ENCODE data around the gene RAVER1.

- TF ChIP-seq CTCF (IDR thresholded peaks at IDR 0.05) (no peak), POLR2A (IDR thresholded peaks at IDR 0.05) (no peak), POLR2AphosphoS5 (IDR thresholded peaks at IDR 0.05) (no peak)
Measured at GRCh38 chr19:10368101-10368803, 34.9 kb upstream of the RAVER1 start.

Data from stomach (tissue), 4 donors.